WTC11 (cell line): ENCODE measurements around the gene DUSP6. TPM values are rescaled to one million over a fixed set of nuclear protein-coding genes. Genes with fewer than 3 reads are reported as not detected.

Experiments
- ATAC-seq: fragments of 200-7000 bp; cut with Tn5 transposase; 2 replicates; pipeline ENCODE4 v1.10.0; 2021; ENCODE audit warnings: mild to moderate bottlenecking, moderate library complexity
- CTCF ChIA-PET: fragments of 300-600 bp; sonication (Branson Sonifier 250); formaldehyde crosslinking; loops from one replicate; lab custom pipeline; 2021; ENCODE audit warnings: antibody characterized with exemption; lab: Charles Lee
- POLR2A ChIA-PET: fragments of 350-600 bp; sonication (Branson Sonifier 250); formaldehyde crosslinking; loops from one replicate; lab custom pipeline; 2021; ENCODE audit warnings: antibody characterized with exemption; lab: Charles Lee
- DNase-seq: peaks from one replicate; pipeline ENCODE4 v3.0.0; 2021; ENCODE audit warnings: low spot score
- H3K27ac Mint-ChIP-seq: 2 replicates; pipeline ENCODE4 v1.8.0; 2021; ENCODE audit warnings: mixed read lengths
- H3K27me3 Mint-ChIP-seq: 2 replicates; pipeline ENCODE4 v1.8.0; 2021; ENCODE audit warnings: low read depth, mild to moderate bottlenecking, moderate library complexity, mixed read lengths
- H3K36me3 Mint-ChIP-seq: 2 replicates; pipeline ENCODE4 v1.8.0; 2021; ENCODE audit warnings: mixed read lengths
- H3K4me1 Mint-ChIP-seq: 2 replicates; pipeline ENCODE4 v1.8.0; 2022; ENCODE audit warnings: mixed read lengths
- H3K4me3 Mint-ChIP-seq: 2 replicates; pipeline ENCODE4 v1.8.0; 2021; ENCODE audit warnings: mild to moderate bottlenecking, moderate library complexity, mixed read lengths
- H3K9me3 Mint-ChIP-seq: 2 replicates; pipeline ENCODE4 v1.8.0; 2021; ENCODE audit warnings: mixed read lengths
- AR ChIP-seq: fragments of 250-450 bp; sonication (Bioruptor Pico); IDR thresholded peaks from 2 replicates; pipeline ENCODE4 v1.9.0; 2021; ENCODE audit warnings: mild to moderate bottlenecking
- ATF3 ChIP-seq: sonication (generic); formaldehyde crosslinking; conservative IDR thresholded peaks from 2 replicates; pipeline ENCODE4 v1.8.1; 2022; ENCODE audit warnings: mild to moderate bottlenecking, missing genetic modification reagents
- CREM ChIP-seq: sonication (generic); formaldehyde crosslinking; IDR thresholded peaks from 2 replicates; pipeline ENCODE4 v1.8.1; 2022; ENCODE audit warnings: mild to moderate bottlenecking, missing genetic modification reagents, moderate library complexity
- E2F4 ChIP-seq: sonication (generic); formaldehyde crosslinking; IDR thresholded peaks from 2 replicates; pipeline ENCODE4 v1.8.1; 2022; ENCODE audit warnings: low read depth, mild to moderate bottlenecking, moderate library complexity, missing genetic modification reagents, borderline replicate concordance
- E2F5 ChIP-seq: sonication (generic); formaldehyde crosslinking; IDR thresholded peaks from 2 replicates; pipeline ENCODE4 v1.8.1; 2022; ENCODE audit warnings: mild to moderate bottlenecking, moderate library complexity, missing genetic modification reagents
- ELF4 ChIP-seq: sonication (generic); formaldehyde crosslinking; IDR thresholded peaks from 2 replicates; pipeline ENCODE4 v1.8.1; 2022; ENCODE audit warnings: low read depth, mild to moderate bottlenecking, moderate library complexity, missing genetic modification reagents
- ERG ChIP-seq: fragments of 250-450 bp; sonication (Bioruptor Pico); IDR thresholded peaks from 2 replicates; pipeline ENCODE4 v1.8.0; 2021; ENCODE audit warnings: mild to moderate bottlenecking
- HMGXB4 ChIP-seq: sonication (generic); formaldehyde crosslinking; IDR thresholded peaks from 2 replicates; pipeline ENCODE4 v1.8.1; 2023; ENCODE audit warnings: mild to moderate bottlenecking, moderate library complexity, missing genetic modification reagents
- IRF1 ChIP-seq: sonication (generic); formaldehyde crosslinking; IDR thresholded peaks from 2 replicates; pipeline ENCODE4 v1.8.0; 2023; ENCODE audit warnings: missing genetic modification reagents
- NFATC4 ChIP-seq: fragments of 250-450 bp; sonication (Bioruptor Pico); IDR thresholded peaks from 2 replicates; pipeline ENCODE4 v1.9.0; 2021; ENCODE audit warnings: mild to moderate bottlenecking
- NR1H2 ChIP-seq: sonication (generic); formaldehyde crosslinking; IDR thresholded peaks from 2 replicates; pipeline ENCODE4 v1.9.0; 2021; ENCODE audit warnings: mild to moderate bottlenecking, moderate library complexity, missing genetic modification reagents
- NR2C2 ChIP-seq: sonication (generic); formaldehyde crosslinking; IDR thresholded peaks from 2 replicates; pipeline ENCODE4 v1.8.0; 2022; ENCODE audit warnings: mild to moderate bottlenecking, missing genetic modification reagents
- OVOL2 ChIP-seq: fragments of 250-450 bp; sonication (Bioruptor Pico); IDR thresholded peaks from 2 replicates; pipeline ENCODE4 v1.9.0; 2021; ENCODE audit warnings: mild to moderate bottlenecking, borderline replicate concordance
- SOX15 ChIP-seq: fragments of 250-450 bp; sonication (Bioruptor Pico); IDR thresholded peaks from 2 replicates; pipeline ENCODE4 v1.9.0; 2021; ENCODE audit warnings: mild to moderate bottlenecking
- STAT6 ChIP-seq: sonication (generic); formaldehyde crosslinking; conservative IDR thresholded peaks from 2 replicates; pipeline ENCODE4 v1.8.1; 2023; ENCODE audit warnings: mild to moderate bottlenecking, low read depth, missing genetic modification reagents, moderate library complexity
- TEAD1 ChIP-seq: sonication (generic); formaldehyde crosslinking; IDR thresholded peaks from 2 replicates; pipeline ENCODE4 v1.8.0; 2022; ENCODE audit warnings: mild to moderate bottlenecking, missing genetic modification reagents
- ZNF121 ChIP-seq: sonication (generic); formaldehyde crosslinking; IDR thresholded peaks from 2 replicates; pipeline ENCODE4 v1.8.0; 2023; ENCODE audit warnings: missing genetic modification reagents
- ZNF138 ChIP-seq: sonication (generic); formaldehyde crosslinking; conservative IDR thresholded peaks from 2 replicates; pipeline ENCODE4 v1.8.1; 2022; ENCODE audit warnings: mild to moderate bottlenecking, moderate library complexity, missing genetic modification reagents
- ZNF263 ChIP-seq: sonication (generic); formaldehyde crosslinking; IDR thresholded peaks from 2 replicates; pipeline ENCODE4 v1.8.1; 2022; ENCODE audit warnings: low read depth, mild to moderate bottlenecking, moderate library complexity, missing genetic modification reagents
- ZNF317 ChIP-seq: sonication (generic); formaldehyde crosslinking; IDR thresholded peaks from 2 replicates; pipeline ENCODE4 v1.8.1; 2023; ENCODE audit warnings: low read depth, mild to moderate bottlenecking, moderate library complexity, missing genetic modification reagents, borderline replicate concordance
- ZNF423 ChIP-seq: fragments of 250-450 bp; sonication (Bioruptor Pico); IDR thresholded peaks from 2 replicates; pipeline ENCODE4 v2.1.2; 2022; ENCODE audit warnings: mild to moderate bottlenecking, moderate library complexity
- ZNF425 ChIP-seq: fragments of 250-450 bp; sonication (Bioruptor Pico); conservative IDR thresholded peaks from 2 replicates; pipeline ENCODE4 v1.9.0; 2021; ENCODE audit warnings: mild to moderate bottlenecking
- total RNA-seq: library from RNA; stranded (reverse); gene quantifications from 3 replicates; pipeline ENCODE4 v1.2.3, GENCODE V29; 2021

DUSP6 gene
- total RNA-seq, 1 experiment from 2014 or later: 245 TPM

- TF ChIP-seq ZNF425 (CRISPR knock-in tag): no peak
- TF ChIP-seq ZNF317 (CRISPR knock-in tag): no peak
- no peak for TF ChIP-seq ZNF263
- no peak for TF ChIP-seq NR2C2 (CRISPR knock-in tag)
- no peak for TF ChIP-seq AR (CRISPR knock-in tag)
- no peak for TF ChIP-seq ELF4
- TF ChIP-seq, all 79 proteins: peak for 0
Observed at GRCh38 chr12:89316705-89317139, 35.6 kb downstream of the DUSP6 start (continued).

GRCh38 chr12:89314060-89314761 lies 38.1 kb downstream of the DUSP6 start:
- H3K27ac Mint-ChIP-seq: no peak overlapping the region
- TF ChIP-seq OVOL2 (no peak), NR1H2 (no peak), NFATC4 (no peak), IRF1 (no peak), E2F4 (no peak), STAT6 (no peak), ZNF121 (CRISPR knock-in tag) (no peak), CREM (CRISPR knock-in tag) (no peak), E2F5 (CRISPR knock-in tag) (no peak), ZNF138 (CRISPR knock-in tag) (no peak), SOX15 (no peak), ERG (CRISPR knock-in tag) (no peak), ZNF423 (CRISPR knock-in tag) (no peak), TEAD1 (CRISPR knock-in tag) (no peak), HMGXB4 (CRISPR knock-in tag) (no peak), ATF3 (CRISPR knock-in tag) (no peak)
- H3K4me1 Mint-ChIP-seq: peaks cover 21% of the 10 kb centered on the region
- ATAC-seq (no peak), DNase-seq (no peak)
- CTCF ChIA-PET: no interaction called here
- no peaks in the 10 kb centered on the region for H3K27me3 Mint-ChIP-seq
- H3K36me3 Mint-ChIP-seq: no peaks in the 10 kb centered on the region
- POLR2A ChIA-PET: no interaction called here
- no peaks in the 10 kb centered on the region for H3K9me3 Mint-ChIP-seq
- H3K4me3 Mint-ChIP-seq: no peak overlapping the region
